HL-60/S4 treated with retinoic acid at 250 ng/mL for 4 days and 3 days (cell line): ENCODE measurements around the gene SNRPA1.
"Not testable (repeated sequence)": the region's sequence is repeated elsewhere in the genome, so short reads cannot be mapped to it uniquely, and the experiment has no call there.

ENCODE experiments used
- in situ Hi-C: fragments of 300-500 bp; cut with MboI; formaldehyde crosslinking; loops from 2 replicates; pipeline ENCODE4 v1.7.0; 2022; ENCODE audit warnings: low sequenced_read_pairs

The SNRPA1 gene

GRCh38 chr15:101296418-101297405, 1.7 kb upstream of the SNRPA1 start:
- in situ Hi-C loops, result no loop called here

GRCh38 chr15:101295607-101296161, 636 bp upstream of the SNRPA1 start:
- in situ Hi-C loops, result no loop called here

GRCh38 chr15:101293122-101293521, 1.9 kb downstream of the SNRPA1 start:
- in situ Hi-C loops, result loop anchor here (5.0 kb wide), 1 partner anchor 359 kb away; the partner anchor contains the start of gene TM2D3

- in situ Hi-C loops, result no loop called here
These were observed 6.0 kb downstream of the SNRPA1 start for GRCh38 chr15:101288905-101289513.

GRCh38 chr15:101287342-101287741, 7.7 kb downstream of the SNRPA1 start:
- in situ Hi-C loops, result not testable (repeated sequence)

GRCh38 chr15:101286471-101287114, 8.5 kb downstream of the SNRPA1 start:
- in situ Hi-C loops, result no loop called here

GRCh38 chr15:101283931-101284330, 11.1 kb downstream of the SNRPA1 start:
- in situ Hi-C loops, result no loop called here

- in situ Hi-C loops, result no loop called here
These were observed 15.0 kb downstream of the SNRPA1 start for GRCh38 chr15:101280007-101280406.

GRCh38 chr15:101277943-101278564, 17.0 kb downstream of the SNRPA1 start:
- in situ Hi-C loops, result no loop called here

GRCh38 chr15:101277038-101277822, 17.8 kb downstream of the SNRPA1 start, which contains the start of gene SELENOS:
TSS of gene SELENOS (minus strand) at chr15:101277485. CDS start at chr15:101277417, 68 bp downstream.
- in situ Hi-C loops, result no loop called here

GRCh38 chr15:101276501-101277037, 18.5 kb downstream of the SNRPA1 start:
- in situ Hi-C loops, result no loop called here

GRCh38 chr15:101275018-101275417, 20.0 kb downstream of the SNRPA1 start:
- in situ Hi-C loops, result no loop called here

- in situ Hi-C loops, result loop anchor here (25.0 kb wide), 2 partner anchors 361 to 636 kb away; partner anchors contain the start of gene LRRK1
These were observed 21.5 kb downstream of the SNRPA1 start for GRCh38 chr15:101273534-101273933.

- in situ Hi-C loops, result loop anchor here (25.0 kb wide), 2 partner anchors 360 to 635 kb away; partner anchors contain the start of gene LRRK1
These were observed 22.5 kb downstream of the SNRPA1 start for GRCh38 chr15:101272584-101272983.

- in situ Hi-C loops, result loop anchor here (10.0 to 25.0 kb wide), 3 partner anchors 175 to 632 kb away; partner anchors contain the start of gene LRRK1
These were observed 25.4 kb downstream of the SNRPA1 start for GRCh38 chr15:101269479-101270223.

GRCh38 chr15:101267320-101268104, 27.5 kb downstream of the SNRPA1 start:
- in situ Hi-C loops, result loop anchor here (10.0 to 25.0 kb wide), 3 partner anchors 173 to 630 kb away; partner anchors contain the start of gene LRRK1

GRCh38 chr15:101266787-101267186, 28.3 kb downstream of the SNRPA1 start:
- in situ Hi-C loops, result loop anchor here (10.0 to 25.0 kb wide), 3 partner anchors 172 to 629 kb away; partner anchors contain the start of gene LRRK1
